ENCODE measurements around the gene STAT3. TPM values are rescaled to one million over a fixed set of nuclear protein-coding genes. Genes with fewer than 3 reads are reported as not detected.

STAT3 gene
- total RNA-seq, 1 experiment from 2014 or later, result 74.6 TPM

- peaks cover 34% of the 10 kb centered on the region for H3K4me1 ChIP-seq (replicated peaks; ENCODE audit: insufficient read depth)
- H3K27ac ChIP-seq, result no peak overlapping the region
- H3K9me2 ChIP-seq (ENCODE audit: insufficient read depth), result no peaks in the 10 kb centered on the region
- H3K27me3 ChIP-seq (ENCODE audit: insufficient read depth, low read depth), result no peaks in the 10 kb centered on the region
- intact Hi-C loops (cut with micrococcal nuclease; ENCODE audit: unreplicated experiment), result no loop called here
- H2AFZ ChIP-seq, result no peak overlapping the region
- TF ChIP-seq CTCF (conservative IDR thresholded peaks at IDR 0.05) (no peak), EZH2 (IDR thresholded peaks at IDR 0.05; ENCODE audit: low read depth) (no peak)
- no peak overlapping the region for H3K4me2 ChIP-seq
- H3K36me3 ChIP-seq (ENCODE audit: low read depth), result no peaks in the 10 kb centered on the region
- ChIA-PET CTCF (interaction anchor here (0.7 kb wide), 1 partner anchor 27 kb away, joined by 4 read pairs; no protein-coding TSS in a partner anchor), POLR2A (ENCODE audit: unreplicated experiment) (no interaction called here)
- H3F3A ChIP-seq (ENCODE audit: insufficient read depth, low read depth), result peaks cover 37% of the 10 kb centered on the region
- H3K9me3 ChIP-seq (ENCODE audit: insufficient read depth, low read depth), result no peaks in the 10 kb centered on the region; the same call in 1 of the 2 replicates
- H3K4me3 ChIP-seq, result no peak overlapping the region
- H4K20me1 ChIP-seq (ENCODE audit: insufficient read depth), result no peaks in the 10 kb centered on the region
- no TSS peak for BruUV-seq (replicated peaks)
- H3K79me2 ChIP-seq (ENCODE audit: low read depth), result no peaks in the 10 kb centered on the region
- no peak for DNase-seq
Observed at GRCh38 chr17:42429726-42430447, 41.6 kb upstream of the STAT3 start.

- CTCF ChIA-PET, result interaction anchor here (0.6 to 1.0 kb wide), 5 partner anchors 32 to 407 kb away, joined by 3 to 5 read pairs (median 3); no protein-coding TSS in a partner anchor
Observed at GRCh38 chr17:42428141-42428944, 40.1 kb upstream of the STAT3 start.

More at GRCh38 chr17:42428141-42428944, 40.1 kb upstream of the STAT3 start:
- no peaks in the 10 kb centered on the region for H3K9me2 ChIP-seq (ENCODE audit: insufficient read depth)
- no peaks in the 10 kb centered on the region for H3K27me3 ChIP-seq (ENCODE audit: insufficient read depth, low read depth)
- no peaks in the 10 kb centered on the region for H3K36me3 ChIP-seq (ENCODE audit: low read depth)
- no peaks in the 10 kb centered on the region for H4K20me1 ChIP-seq (ENCODE audit: insufficient read depth)
- TF ChIP-seq EZH2 (IDR thresholded peaks at IDR 0.05; ENCODE audit: low read depth) (no peak), CTCF (conservative IDR thresholded peaks at IDR 0.05) (peak; percentile 86)
- peaks cover 34% of the 10 kb centered on the region for H3K4me1 ChIP-seq (replicated peaks; ENCODE audit: insufficient read depth)
- peak; percentile 67 to 98 for DNase-seq
- no peaks in the 10 kb centered on the region; the same call in 1 of the 2 replicates for H3K9me3 ChIP-seq (ENCODE audit: insufficient read depth, low read depth)
- peak overlapping the region; percentile 45 for H3K4me2 ChIP-seq
- peak overlapping the region; percentile 73 for H3K27ac ChIP-seq
- BruUV-seq (replicated peaks), result no TSS peak
- H3F3A ChIP-seq (ENCODE audit: insufficient read depth, low read depth), result peaks cover 41% of the 10 kb centered on the region
- H2AFZ ChIP-seq, result no peak overlapping the region
- POLR2A ChIA-PET (ENCODE audit: unreplicated experiment), result no interaction called here
- intact Hi-C loops (cut with micrococcal nuclease; ENCODE audit: unreplicated experiment), result loop anchor here (1.0 kb wide), 3 partner anchors 31 to 103 kb away; no protein-coding TSS in a partner anchor
- no peaks in the 10 kb centered on the region for H3K79me2 ChIP-seq (ENCODE audit: low read depth)
- H3K4me3 ChIP-seq, result no peak overlapping the region

Measured in PC-9 (cell line).